Tibial nerve (tissue), 4 donors: ENCODE results near the gene DOK3. TPM values are rescaled to one million over a fixed set of nuclear protein-coding genes. Genes with fewer than 3 reads are reported as not detected.
A peak's percentile ranks its signal among the peaks of the same experiment; 100 is the strongest.

Source experiments
- DNase-seq, 2 donors: peaks; one replicate each; pipeline ENCODE4 v3.0.0-alpha.2; 2019; ENCODE audit warnings: low spot score in 2 of 2
- H3K27ac ChIP-seq, 4 donors: fragments of 200-600 bp; sonication (generic) in 3 of 4; one replicate each; pipeline ENCODE4 v1.5.1; 2017 to 2019; ENCODE audit warnings: mild to moderate bottlenecking in 1 of 4
- H3K27me3 ChIP-seq, 2 donors: fragments of 200-600 bp; sonication (generic) in 1 of 2; one replicate each; pipeline versions ENCODE4 v1.5.1 to v1.6.0; 2017 to 2019
- H3K36me3 ChIP-seq, 3 donors: fragments of 200-600 bp; sonication (generic); one replicate each; pipeline ENCODE4 v1.5.1; 2018 to 2019
- H3K4me1 ChIP-seq, 4 donors: fragments of 200-600 bp; sonication (generic) in 3 of 4; one replicate each; pipeline ENCODE4 v1.5.1; 2017 to 2019
- H3K4me3 ChIP-seq, 4 donors: fragments of 200-600 bp; sonication (generic) in 3 of 4; one replicate each; pipeline ENCODE4 v1.5.1; 2017 to 2019; ENCODE audit warnings: mild to moderate bottlenecking in 1 of 4, moderate library complexity in 1 of 4
- H3K9me3 ChIP-seq, 4 donors: fragments of 200-600 bp; sonication (generic) in 3 of 4; one replicate each; pipeline ENCODE4 v1.5.1; 2017 to 2019
- EP300 ChIP-seq, 2 donors: sonication (generic); formaldehyde crosslinking; IDR thresholded peaks; one replicate each; pipeline ENCODE4 v1.6.1; 2017; ENCODE audit warnings: antibody characterized with exemption in 2 of 2, mild to moderate bottlenecking in 1 of 2
- POLR2A ChIP-seq, 2 donors: fragments of 450-650 bp; IDR thresholded peaks; one replicate each; pipeline ENCODE4 v1.6.1; 2017; ENCODE audit warnings: antibody characterized with exemption in 2 of 2, mild to moderate bottlenecking in 2 of 2, moderate library complexity in 2 of 2
- WGBS, 2 donors: methylation state at CpG; one replicate each; pipeline ENCODE4 v1.1.5; 2018; 5-methylcytosine and 5-hydroxymethylcytosine counted together
- total RNA-seq, 4 donors: library from RNA; depleted of rRNA; stranded (reverse); fragments of >200 nt; gene quantifications; one replicate each; pipeline ENCODE4 v1.1.0, GENCODE V29; 2016
- TF ChIP-seq, protein P1 (sequence below), 5 experiments: fragments of 200-600 bp in 3 of 5; fragments of 450-650 bp in 2 of 5; sonication (generic) in 3 of 5; IDR thresholded peaks; one replicate each; pipeline ENCODE4 v1.5.1; 2016 to 2019; ENCODE audit warnings: antibody characterized with exemption in 5 of 5, mild to moderate bottlenecking in 3 of 5, moderate library complexity in 2 of 5

DOK3 gene
- total RNA-seq, 4 donors from 2014 or later = 7.8 to 20.1 (median 11.5) TPM

DNA sequence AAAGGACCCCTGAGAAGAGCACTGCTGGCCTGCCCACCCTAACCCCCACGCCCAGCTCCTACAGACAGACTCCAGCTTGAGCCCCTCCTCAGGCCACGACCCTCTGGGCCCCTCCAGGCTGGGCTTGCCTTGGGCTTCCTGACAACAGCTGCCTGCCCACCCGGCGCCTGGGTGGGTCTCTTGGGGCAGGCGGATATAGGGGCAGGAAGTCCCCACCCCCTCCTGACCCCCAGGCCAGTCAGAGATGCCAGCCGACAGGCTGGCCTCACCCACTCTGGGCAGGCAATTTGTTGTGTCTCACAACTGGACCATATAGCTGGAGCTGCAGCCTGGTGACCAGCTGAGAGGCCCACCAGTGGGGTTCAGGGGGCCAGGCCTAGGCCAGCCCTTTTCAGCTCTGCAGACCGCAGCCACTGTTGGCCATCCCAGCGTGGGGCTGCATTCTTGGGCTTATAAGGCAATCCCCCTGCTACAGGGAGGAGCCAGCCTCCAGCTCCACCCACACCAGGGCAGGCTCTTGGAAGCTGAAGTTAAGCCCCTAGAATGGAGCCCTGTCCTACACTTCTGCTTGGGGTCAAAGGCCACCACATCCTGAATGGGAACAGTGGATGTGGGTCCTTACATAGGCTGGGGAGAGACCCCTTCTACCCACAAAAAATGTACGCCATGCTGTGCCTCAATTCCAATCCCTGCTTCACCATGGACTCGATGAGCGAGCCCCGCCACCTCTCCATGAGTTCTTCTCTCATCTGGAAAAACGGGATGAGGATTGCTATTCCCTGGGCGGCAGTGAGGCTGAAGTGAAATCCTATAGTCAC is 14.2 kb downstream of the DOK3 start:
- H3K27ac ChIP-seq = peak overlapping the region; percentile 78 to 97 (median 91)
- H3K27me3 ChIP-seq = no peaks in the 10 kb centered on the region
- TF ChIP-seq, protein P1, sequence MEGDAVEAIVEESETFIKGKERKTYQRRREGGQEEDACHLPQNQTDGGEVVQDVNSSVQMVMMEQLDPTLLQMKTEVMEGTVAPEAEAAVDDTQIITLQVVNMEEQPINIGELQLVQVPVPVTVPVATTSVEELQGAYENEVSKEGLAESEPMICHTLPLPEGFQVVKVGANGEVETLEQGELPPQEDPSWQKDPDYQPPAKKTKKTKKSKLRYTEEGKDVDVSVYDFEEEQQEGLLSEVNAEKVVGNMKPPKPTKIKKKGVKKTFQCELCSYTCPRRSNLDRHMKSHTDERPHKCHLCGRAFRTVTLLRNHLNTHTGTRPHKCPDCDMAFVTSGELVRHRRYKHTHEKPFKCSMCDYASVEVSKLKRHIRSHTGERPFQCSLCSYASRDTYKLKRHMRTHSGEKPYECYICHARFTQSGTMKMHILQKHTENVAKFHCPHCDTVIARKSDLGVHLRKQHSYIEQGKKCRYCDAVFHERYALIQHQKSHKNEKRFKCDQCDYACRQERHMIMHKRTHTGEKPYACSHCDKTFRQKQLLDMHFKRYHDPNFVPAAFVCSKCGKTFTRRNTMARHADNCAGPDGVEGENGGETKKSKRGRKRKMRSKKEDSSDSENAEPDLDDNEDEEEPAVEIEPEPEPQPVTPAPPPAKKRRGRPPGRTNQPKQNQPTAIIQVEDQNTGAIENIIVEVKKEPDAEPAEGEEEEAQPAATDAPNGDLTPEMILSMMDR (IDR thresholded peaks at IDR 0.05) = peak in 1 of 5 experiments; percentile 10
- TF ChIP-seq EP300 (IDR thresholded peaks at IDR 0.05) = peak in 1 of 2 donors; percentile 37
- no peak for TF ChIP-seq POLR2A (IDR thresholded peaks at IDR 0.05)
- H3K36me3 ChIP-seq = peaks cover 0 to 21% (median 0%) of the 10 kb centered on the region in 3 donors
- peak overlapping the region in 3 of 4 donors; percentile 46 to 71 (median 61) for H3K4me3 ChIP-seq
- peaks cover 0 to 77% (median 45%) of the 10 kb centered on the region in 4 donors for H3K4me1 ChIP-seq
- DNase-seq = peak in 1 of 2 donors; percentile 39
- 31 to 36% methylated on average over 12 to 13 of the region's 14 CpGs for WGBS, 2 donors
- no peaks in the 10 kb centered on the region for H3K9me3 ChIP-seq

DNA sequence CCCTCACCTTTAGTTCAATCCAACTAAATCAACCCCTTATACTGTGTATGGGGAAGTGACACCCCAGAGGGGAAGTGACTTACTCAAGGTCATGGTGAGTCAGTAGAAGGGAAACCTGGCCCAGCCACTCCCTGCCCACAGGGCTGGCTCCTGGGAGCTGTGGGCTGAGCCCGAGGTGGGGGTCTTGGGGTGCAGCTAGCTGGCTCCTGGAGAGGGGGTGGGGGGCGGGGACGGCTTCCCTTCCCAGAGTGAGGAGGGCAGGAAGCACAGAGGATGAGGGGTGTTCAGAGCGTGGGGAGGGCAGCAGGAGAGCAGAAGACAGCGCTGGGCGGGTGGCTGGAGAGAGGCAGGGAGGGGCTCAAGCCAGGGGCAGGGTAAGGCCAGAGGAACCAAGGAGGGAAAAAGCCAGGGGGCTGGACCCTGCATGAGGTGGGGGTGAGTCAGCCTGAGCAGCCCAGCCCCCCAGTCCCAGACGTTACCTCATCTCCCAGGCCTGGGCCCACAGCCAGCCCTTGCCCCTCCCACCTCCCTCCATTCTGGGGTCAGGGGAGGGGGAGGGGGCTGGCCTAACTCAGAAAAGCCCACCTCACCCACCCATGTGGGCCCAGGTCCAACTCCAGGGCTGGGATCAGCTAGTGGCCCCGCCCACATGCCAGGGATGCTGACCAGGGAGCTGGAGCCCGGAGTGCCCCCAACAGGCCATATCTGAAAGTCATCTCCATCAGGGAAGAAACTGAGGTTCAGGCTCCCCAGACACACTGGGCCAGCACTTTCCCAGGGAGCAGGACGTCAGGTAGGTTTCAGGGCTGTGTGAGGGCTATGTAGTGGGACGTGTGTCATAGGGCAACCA is 15.1 kb downstream of the DOK3 start:
- WGBS, 2 donors = 7 to 17% methylated on average over 8 to 11 of the region's 11 CpGs
- Histone ChIP-seq H3K36me3 (peaks cover 0 to 30% (median 0%) of the 10 kb centered on the region in 3 donors), H3K27me3 (no peaks in the 10 kb centered on the region), H3K9me3 (no peaks in the 10 kb centered on the region), H3K4me3 (peak overlapping the region in 1 of 4 donors; percentile 71), H3K27ac (peak overlapping the region; percentile 58 to 97 (median 86)), H3K4me1 (peaks cover 0 to 86% (median 44%) of the 10 kb centered on the region in 4 donors)
- TF ChIP-seq EP300 (IDR thresholded peaks at IDR 0.05) = no peak
- TF ChIP-seq, protein P1 (IDR thresholded peaks at IDR 0.05) = peak in 4 of 5 experiments; percentile 21 to 34 (median 28)
- DNase-seq = peak in 1 of 2 donors; percentile 33

DNA sequence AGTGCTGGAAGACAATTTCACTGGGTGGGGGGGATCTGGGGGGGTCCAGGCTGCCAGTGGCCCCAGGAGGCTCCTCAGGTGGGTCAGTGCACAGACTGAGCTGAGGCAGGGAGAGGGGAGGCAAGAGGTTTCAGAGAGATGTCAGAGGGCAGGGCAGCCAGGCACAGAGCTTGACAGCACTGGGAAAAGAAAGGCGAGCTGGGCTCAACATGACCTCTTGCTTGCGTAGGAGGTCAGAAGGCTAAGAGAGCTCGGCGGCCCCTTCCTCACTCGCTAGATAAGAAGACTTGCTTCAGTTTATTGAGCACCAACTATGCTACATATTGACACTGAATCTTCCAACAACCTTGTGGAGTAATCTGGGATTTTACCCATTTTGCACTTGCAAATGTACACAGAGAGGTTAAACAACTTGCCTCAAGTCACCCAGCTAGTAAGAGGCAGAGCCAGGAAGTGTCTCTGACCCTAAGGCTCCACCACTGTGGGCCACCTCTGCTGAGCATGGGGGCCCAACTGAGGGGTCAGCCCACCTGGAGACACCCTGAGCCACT is 15.8 kb downstream of the DOK3 start:
- peaks cover 0 to 37% (median 0%) of the 10 kb centered on the region in 3 donors for H3K36me3 ChIP-seq
- H3K27ac ChIP-seq = peak overlapping the region; percentile 58 to 97 (median 86)
- no peaks in the 10 kb centered on the region for H3K27me3 ChIP-seq
- H3K4me3 ChIP-seq = no peak overlapping the region
- WGBS, 2 donors = 51 to 66% methylated on average over 5 of the region's 5 CpGs
- TF ChIP-seq POLR2A (IDR thresholded peaks at IDR 0.05) = no peak
- TF ChIP-seq, protein P1 (IDR thresholded peaks at IDR 0.05) = no peak
- no peak for TF ChIP-seq EP300 (IDR thresholded peaks at IDR 0.05)
- H3K9me3 ChIP-seq = no peaks in the 10 kb centered on the region
- no peak for DNase-seq
- peaks cover 0 to 91% (median 44%) of the 10 kb centered on the region in 4 donors for H3K4me1 ChIP-seq

DNA sequence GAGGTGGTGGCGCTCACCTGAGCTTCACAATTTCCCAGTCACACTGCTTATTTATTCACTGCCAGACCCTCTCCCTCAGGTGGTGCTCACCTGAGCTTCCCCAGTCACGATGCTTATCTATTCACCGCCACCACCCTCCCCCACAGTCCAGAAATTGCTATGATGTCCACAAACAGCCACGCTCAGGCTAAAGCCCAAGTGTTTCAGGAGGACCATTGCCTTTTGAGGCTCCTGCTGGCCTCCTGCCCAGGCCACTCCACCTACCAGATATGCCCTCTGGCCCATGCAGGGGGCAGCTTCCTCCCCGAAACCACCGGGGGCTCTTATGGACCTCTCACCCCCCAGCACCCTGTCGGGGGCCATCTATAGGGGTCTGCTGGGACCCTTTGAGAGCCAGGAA is 16.8 kb downstream of the DOK3 start:
- no peak for DNase-seq
- TF ChIP-seq, protein P1 (IDR thresholded peaks at IDR 0.05) = no peak
- TF ChIP-seq POLR2A (IDR thresholded peaks at IDR 0.05) (no peak), EP300 (IDR thresholded peaks at IDR 0.05) (no peak)
- H3K4me3 ChIP-seq = no peak overlapping the region
- H3K27me3 ChIP-seq = no peaks in the 10 kb centered on the region
- peak overlapping the region in 2 of 4 donors; percentile 93 to 97 for H3K27ac ChIP-seq
- no peaks in the 10 kb centered on the region for H3K9me3 ChIP-seq
- H3K4me1 ChIP-seq = peaks cover 0 to 81% (median 40%) of the 10 kb centered on the region in 4 donors
- peaks cover 0 to 47% (median 0%) of the 10 kb centered on the region in 3 donors for H3K36me3 ChIP-seq
- 63 to 67% methylated on average over 6 to 7 of the region's 7 CpGs for WGBS, 2 donors
